Right atrium auricular region (tissue), 2 donors: ENCODE measurements around the gene SHISA3. TPM values are rescaled to one million over a fixed set of nuclear protein-coding genes. Genes with fewer than 3 reads are reported as not detected.
A peak's percentile ranks its signal among the peaks of the same experiment; 100 is the strongest.

Experiments used
- DNase-seq: peaks from one replicate; pipeline ENCODE4 v3.0.0-alpha.2; 2019; ENCODE audit warnings: low spot score
- H3K27ac ChIP-seq, 2 donors: fragments of 200-600 bp; sonication (generic); 1 replicate in 1 of 2; 2 replicates in 1 of 2; pipeline ENCODE4 v1.5.1; 2016 to 2019
- H3K27me3 ChIP-seq, 2 donors: fragments of 200-600 bp; sonication (generic); one replicate each; pipeline versions ENCODE4 v1.5.1 to v1.6.0; 2017 to 2019
- H3K36me3 ChIP-seq: fragments of 200-600 bp; sonication (generic); one replicate; pipeline ENCODE4 v1.5.1; 2016
- H3K4me1 ChIP-seq, 2 donors: fragments of 200-600 bp; sonication (generic); one replicate each; pipeline versions ENCODE4 v1.5.1 to v1.6.0; 2017 to 2019
- H3K4me3 ChIP-seq, 2 donors: fragments of 200-600 bp; sonication (generic); 1 replicate in 1 of 2; 2 replicates in 1 of 2; pipeline ENCODE4 v1.5.1; 2017 to 2019; ENCODE audit warnings: mild to moderate bottlenecking in 1 of 2, moderate library complexity in 1 of 2
- H3K9me3 ChIP-seq, 2 donors: fragments of 200-600 bp; sonication (generic); one replicate each; pipeline ENCODE4 v1.5.1; 2019
- total RNA-seq, 2 donors: library from RNA; depleted of rRNA; stranded (reverse); fragments of >200 nt; gene quantifications; one replicate each; pipeline ENCODE4 v1.1.0, GENCODE V29; 2016
- TF ChIP-seq, protein P1 (sequence below), 2 donors: fragments of 200-600 bp; sonication (generic); IDR thresholded peaks; one replicate each; pipeline ENCODE4 v1.5.1; 2019; ENCODE audit warnings: antibody characterized with exemption in 2 of 2

The SHISA3 gene
- total RNA-seq, 2 donors from 2014 or later = 14.5 to 15.5 TPM

DNA sequence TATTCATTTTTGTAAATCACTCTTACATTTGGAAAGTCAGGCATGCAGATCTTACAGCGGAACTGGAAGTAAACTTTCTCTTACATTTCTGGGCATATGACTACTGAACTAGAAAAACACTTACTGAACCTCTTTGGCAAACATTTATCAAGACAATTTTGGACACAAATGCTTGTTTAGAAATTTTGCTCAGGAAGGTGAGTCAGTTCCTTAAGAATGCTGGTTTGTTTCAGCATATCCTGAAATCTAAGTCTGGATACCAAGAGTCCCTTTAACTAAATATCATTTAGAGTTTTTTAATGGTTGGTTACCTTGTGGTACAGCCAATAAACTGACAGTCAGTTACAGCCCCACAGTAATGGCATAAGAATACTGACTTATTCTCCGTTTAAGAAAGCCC is 15.0 kb downstream of the SHISA3 start:
- Histone ChIP-seq H3K27me3 (no peaks in the 10 kb centered on the region), H3K9me3 (no peaks in the 10 kb centered on the region), H3K27ac (peak overlapping the region; percentile 19 to 66), H3K4me3 (no peak overlapping the region), H3K36me3 (no peaks in the 10 kb centered on the region), H3K4me1 (peaks cover 0 to 7% of the 10 kb centered on the region in 2 donors)
- no peak for DNase-seq
- TF ChIP-seq, protein P1, sequence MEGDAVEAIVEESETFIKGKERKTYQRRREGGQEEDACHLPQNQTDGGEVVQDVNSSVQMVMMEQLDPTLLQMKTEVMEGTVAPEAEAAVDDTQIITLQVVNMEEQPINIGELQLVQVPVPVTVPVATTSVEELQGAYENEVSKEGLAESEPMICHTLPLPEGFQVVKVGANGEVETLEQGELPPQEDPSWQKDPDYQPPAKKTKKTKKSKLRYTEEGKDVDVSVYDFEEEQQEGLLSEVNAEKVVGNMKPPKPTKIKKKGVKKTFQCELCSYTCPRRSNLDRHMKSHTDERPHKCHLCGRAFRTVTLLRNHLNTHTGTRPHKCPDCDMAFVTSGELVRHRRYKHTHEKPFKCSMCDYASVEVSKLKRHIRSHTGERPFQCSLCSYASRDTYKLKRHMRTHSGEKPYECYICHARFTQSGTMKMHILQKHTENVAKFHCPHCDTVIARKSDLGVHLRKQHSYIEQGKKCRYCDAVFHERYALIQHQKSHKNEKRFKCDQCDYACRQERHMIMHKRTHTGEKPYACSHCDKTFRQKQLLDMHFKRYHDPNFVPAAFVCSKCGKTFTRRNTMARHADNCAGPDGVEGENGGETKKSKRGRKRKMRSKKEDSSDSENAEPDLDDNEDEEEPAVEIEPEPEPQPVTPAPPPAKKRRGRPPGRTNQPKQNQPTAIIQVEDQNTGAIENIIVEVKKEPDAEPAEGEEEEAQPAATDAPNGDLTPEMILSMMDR (IDR thresholded peaks at IDR 0.05) = no peak

DNA sequence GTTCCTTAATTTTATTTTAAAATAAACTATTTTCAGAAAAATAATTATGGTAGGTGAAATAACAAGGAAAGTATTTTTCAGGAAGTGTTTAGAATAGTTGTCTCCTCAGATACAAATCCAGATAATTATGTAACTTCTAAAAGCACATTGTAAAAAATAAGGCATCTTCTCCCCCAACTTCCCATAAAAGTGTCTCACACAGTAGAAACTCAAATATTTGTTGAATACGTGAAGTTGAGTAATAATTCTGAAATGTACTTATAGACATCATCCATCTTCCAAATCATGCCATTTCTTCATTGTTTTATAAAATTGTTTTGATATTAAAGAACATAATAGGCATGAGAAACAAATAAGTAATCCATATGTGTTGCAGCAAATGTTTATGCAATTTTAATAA is 18.0 kb downstream of the SHISA3 start:
- Histone ChIP-seq H3K4me1 (peaks cover 0 to 7% of the 10 kb centered on the region in 2 donors), H3K4me3 (no peak overlapping the region), H3K9me3 (no peaks in the 10 kb centered on the region), H3K27ac (no peak overlapping the region), H3K36me3 (no peaks in the 10 kb centered on the region), H3K27me3 (no peaks in the 10 kb centered on the region)
- no peak for DNase-seq
- TF ChIP-seq, protein P1 (IDR thresholded peaks at IDR 0.05) = no peak

DNA sequence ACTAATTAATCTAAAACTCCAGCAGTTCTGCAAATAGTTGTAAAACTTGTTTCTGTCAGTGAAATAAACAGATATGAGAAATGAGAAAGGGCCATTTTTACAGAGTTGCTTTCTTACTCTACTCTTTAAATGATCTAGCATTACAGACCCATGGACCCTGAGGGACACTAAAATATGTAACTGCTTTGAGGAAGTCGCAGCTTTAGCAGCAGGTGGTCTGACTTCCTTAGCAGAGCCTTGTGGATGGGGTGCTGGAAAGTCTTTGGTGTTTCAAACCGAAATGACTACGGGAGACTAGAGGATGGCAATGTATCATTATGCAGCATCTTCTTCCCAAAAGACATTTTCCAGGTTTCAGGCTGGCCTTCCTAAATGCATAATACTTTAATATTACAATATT is 18.7 kb downstream of the SHISA3 start:
- no peaks in the 10 kb centered on the region for H3K9me3 ChIP-seq
- DNase-seq = no peak
- no peak overlapping the region for H3K27ac ChIP-seq
- peaks cover under 1% of the 10 kb centered on the region for H3K36me3 ChIP-seq
- H3K4me1 ChIP-seq = peaks cover 0 to 7% of the 10 kb centered on the region in 2 donors
- no peak overlapping the region for H3K4me3 ChIP-seq
- H3K27me3 ChIP-seq = no peaks in the 10 kb centered on the region
- TF ChIP-seq, protein P1 (IDR thresholded peaks at IDR 0.05) = no peak

DNA sequence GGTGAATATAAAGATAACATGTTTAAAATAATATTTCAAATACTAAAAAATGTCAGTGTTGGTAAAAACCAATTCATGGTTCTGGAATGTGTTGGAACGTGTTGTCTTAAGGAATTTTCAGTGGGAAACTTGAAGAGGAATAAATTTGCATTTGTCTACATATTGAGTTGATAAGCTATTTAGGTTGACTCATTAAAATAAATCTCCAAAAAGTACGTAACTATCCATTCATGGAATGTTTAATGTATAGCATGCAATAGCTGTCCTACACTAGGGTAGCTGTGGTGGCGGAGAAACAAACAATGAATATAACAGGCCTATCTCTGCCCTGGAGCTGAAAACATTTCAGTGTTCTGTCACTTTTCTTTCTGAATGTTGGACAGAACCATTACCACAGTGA is 20.3 kb downstream of the SHISA3 start:
- Histone ChIP-seq H3K27ac (no peak overlapping the region), H3K4me1 (peaks cover 0 to 5% of the 10 kb centered on the region in 2 donors), H3K36me3 (peaks cover 11% of the 10 kb centered on the region), H3K9me3 (no peaks in the 10 kb centered on the region), H3K27me3 (no peaks in the 10 kb centered on the region), H3K4me3 (no peak overlapping the region)
- TF ChIP-seq, protein P1 (IDR thresholded peaks at IDR 0.05) = no peak
- DNase-seq = no peak

DNA sequence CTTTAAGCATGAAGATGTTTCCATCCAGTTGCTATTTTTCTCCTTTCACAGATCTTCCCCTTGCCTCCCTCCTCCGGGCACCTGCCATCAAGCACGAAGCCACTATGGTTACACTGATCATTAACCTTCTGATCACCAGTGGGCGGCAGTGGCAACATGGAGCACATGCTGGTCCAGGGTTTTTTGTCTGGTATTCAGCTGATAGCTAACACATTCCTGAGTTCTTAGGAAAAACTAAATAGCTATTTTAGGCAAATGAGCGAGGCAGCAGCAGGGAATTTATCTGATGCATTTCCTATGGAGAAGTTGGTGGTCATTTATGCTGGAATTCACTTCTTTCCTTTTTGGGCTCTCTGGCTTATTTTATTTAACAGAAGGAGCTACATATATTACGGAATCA is 22.9 kb downstream of the SHISA3 start:
- Histone ChIP-seq H3K4me1 (no peaks in the 10 kb centered on the region), H3K27me3 (no peaks in the 10 kb centered on the region), H3K4me3 (no peak overlapping the region), H3K9me3 (no peaks in the 10 kb centered on the region), H3K36me3 (peaks cover 17% of the 10 kb centered on the region), H3K27ac (no peak overlapping the region)
- DNase-seq = no peak
- TF ChIP-seq, protein P1 (IDR thresholded peaks at IDR 0.05) = no peak
